Measurements from ENCODE around the gene SLC16A7.

DNA sequence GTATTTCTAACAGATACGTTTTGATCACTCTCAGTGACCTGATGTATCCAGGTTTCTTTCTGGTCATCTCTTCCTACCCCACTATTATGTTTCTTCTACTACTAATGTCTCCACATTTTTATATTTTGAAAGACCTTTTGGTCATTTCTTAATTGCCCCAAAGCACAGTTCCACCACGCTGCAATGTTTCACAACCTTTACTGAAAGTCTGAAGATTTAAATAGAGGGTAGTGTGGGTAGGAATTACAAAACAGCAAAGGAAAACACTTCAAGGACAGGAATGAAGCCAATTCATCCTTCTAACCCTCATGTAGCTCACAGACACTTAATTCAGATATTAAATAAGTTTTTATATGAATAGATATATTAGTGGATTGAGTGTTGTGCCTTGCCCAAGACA is 36.1 kb upstream of the SLC16A7 start:
- no peak for TF ChIP-seq POLR2A (IDR thresholded peaks at IDR 0.05)
- TF ChIP-seq, protein P1, sequence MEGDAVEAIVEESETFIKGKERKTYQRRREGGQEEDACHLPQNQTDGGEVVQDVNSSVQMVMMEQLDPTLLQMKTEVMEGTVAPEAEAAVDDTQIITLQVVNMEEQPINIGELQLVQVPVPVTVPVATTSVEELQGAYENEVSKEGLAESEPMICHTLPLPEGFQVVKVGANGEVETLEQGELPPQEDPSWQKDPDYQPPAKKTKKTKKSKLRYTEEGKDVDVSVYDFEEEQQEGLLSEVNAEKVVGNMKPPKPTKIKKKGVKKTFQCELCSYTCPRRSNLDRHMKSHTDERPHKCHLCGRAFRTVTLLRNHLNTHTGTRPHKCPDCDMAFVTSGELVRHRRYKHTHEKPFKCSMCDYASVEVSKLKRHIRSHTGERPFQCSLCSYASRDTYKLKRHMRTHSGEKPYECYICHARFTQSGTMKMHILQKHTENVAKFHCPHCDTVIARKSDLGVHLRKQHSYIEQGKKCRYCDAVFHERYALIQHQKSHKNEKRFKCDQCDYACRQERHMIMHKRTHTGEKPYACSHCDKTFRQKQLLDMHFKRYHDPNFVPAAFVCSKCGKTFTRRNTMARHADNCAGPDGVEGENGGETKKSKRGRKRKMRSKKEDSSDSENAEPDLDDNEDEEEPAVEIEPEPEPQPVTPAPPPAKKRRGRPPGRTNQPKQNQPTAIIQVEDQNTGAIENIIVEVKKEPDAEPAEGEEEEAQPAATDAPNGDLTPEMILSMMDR (IDR thresholded peaks at IDR 0.05), result no peak
